Epithelial cell of prostate (primary cell): ENCODE measurements around the gene ZBTB16.

Experiments
- DNase-seq: peaks from one replicate; pipeline ENCODE4 v3.0.0-alpha.2; 2011; ENCODE audit warnings: low read depth, low spot score
- H3K27ac ChIP-seq: fragments of 450-650 bp; 2 replicates; pipeline ENCODE4 v1.5.1; 2017; ENCODE audit warnings: mild to moderate bottlenecking

Gene ZBTB16

GRCh38 chr11:114174712-114175495, 115.4 kb downstream of the ZBTB16 start:
- no peak overlapping the region for H3K27ac ChIP-seq
- DNase-seq: no peak

DNA sequence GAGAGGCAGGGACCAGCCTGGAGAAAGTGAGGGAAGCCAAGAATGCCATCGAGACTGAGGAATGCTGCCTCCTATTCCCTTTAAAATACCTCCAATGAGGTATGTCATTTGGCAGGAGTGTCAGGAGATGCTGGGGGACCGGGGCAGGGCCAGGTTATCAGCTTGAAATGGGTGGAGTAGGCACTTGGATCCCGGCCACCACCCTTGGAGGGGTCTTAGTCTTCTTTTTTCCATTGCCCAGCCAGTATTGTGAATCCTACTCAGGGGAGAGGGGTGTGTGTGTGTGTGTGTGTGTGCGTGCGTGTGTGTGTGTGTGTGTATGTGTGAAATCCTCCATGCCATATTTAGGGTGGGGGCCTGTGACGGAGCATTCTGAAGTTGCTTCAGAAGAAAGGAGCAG, 116.2 kb downstream of the ZBTB16 start:
- no peak overlapping the region for H3K27ac ChIP-seq
- no peak for DNase-seq

DNA sequence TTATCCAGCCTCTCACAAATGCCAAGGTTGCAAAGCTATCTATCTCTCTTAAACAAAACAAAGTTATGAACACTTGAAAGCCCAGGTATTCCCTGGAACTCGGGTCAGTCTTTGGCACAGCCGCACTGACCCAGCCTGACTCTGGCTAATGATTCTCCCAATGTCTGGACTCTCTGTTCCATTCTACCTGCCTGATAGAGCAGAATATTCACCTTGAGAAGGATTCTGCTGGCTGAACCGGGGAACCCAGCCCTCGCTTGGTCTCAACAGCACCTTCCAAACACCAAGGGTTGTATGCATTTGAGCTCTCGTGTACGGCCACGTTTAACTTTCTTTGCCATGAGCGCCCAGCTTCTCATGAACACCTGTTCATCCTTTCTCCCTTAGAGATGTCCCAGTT, 116.8 kb downstream of the ZBTB16 start:
- no peak for DNase-seq
- H3K27ac ChIP-seq: no peak overlapping the region

GRCh38 chr11:114178656-114179055, 119.1 kb downstream of the ZBTB16 start:
- no peak overlapping the region for H3K27ac ChIP-seq

DNA sequence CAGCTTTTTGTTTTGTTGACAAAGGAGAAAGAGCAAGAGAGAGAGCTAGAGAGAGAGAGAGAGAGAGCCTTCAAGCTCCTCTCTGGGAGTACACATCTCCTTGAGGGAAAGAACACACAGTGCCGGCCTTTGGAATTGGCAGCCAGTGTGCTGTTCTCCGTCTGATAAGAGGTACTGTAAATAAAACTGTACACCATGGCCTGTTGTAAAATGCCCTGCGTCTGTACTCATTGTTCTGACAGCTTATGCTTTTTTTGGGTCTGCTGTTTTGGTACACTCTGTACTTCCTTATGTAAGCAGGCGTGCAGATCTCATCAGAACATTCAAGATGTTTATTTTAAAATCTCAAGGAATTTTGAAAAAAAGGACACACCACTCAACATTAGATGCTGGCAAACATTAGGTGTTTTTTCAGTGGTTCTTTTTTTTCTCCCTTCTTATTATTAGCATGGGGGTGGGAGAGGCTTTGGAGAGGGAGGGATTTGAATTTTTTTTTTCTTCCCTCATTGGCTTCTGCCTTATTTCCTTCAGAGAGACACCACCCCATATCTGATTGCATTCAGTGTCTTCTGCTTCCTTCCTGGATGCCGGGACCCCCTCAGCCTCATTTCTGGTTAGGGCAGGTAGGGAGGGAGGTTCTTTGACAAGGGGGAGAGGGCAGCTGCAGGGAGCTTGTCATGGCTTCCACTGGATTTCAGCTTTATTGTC, 119.9 kb downstream of the ZBTB16 start:
- DNase-seq: no peak
- H3K27ac ChIP-seq: no peak overlapping the region

More at GRCh38 chr11:114178656-114179055, 119.1 kb downstream of the ZBTB16 start:
- DNase-seq: no peak

GRCh38 chr11:114180301-114181055, 121.0 kb downstream of the ZBTB16 start:
- no peak for DNase-seq

DNA sequence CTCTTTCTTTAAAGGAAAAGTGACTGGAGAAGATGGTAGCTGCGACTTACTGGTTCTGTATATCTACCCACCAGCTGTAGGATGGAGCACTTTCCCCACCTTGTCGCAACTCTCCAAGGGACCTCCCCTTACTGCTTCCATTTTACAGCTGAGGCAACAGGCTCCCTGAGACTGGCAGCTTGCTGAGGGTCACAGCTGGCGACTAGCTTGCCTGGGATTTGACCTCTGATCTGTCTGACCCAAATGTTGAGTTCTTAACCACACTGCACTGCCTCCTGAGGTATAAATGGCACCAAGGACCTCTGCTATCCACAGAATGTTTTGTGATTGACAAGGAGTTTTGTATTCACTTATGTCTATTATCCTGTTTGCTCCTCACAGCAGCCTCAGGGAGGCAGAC, 121.7 kb downstream of the ZBTB16 start:
- H3K27ac ChIP-seq: no peak overlapping the region
- DNase-seq: no peak

More at GRCh38 chr11:114180301-114181055, 121.0 kb downstream of the ZBTB16 start:
- no peak overlapping the region for H3K27ac ChIP-seq

DNA sequence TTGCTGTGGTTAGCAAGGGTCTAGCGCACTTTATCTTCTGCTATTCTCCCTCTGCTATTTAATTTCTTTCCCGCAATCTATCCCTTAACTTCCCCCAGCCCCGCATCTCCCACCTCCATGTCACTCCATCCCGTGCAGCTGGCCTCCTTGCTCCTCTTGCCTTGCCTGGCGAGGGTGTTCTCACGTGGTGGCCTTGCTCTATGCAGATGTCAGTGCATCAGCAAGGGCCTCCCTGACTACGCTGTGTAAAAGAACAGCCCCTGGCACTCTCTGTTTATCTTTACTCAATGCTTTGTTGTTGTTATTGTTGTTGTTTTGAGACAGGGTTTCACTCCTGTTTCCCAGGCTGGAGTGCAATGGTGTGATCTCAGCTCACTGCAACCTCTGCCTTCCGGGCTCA, 122.2 kb downstream of the ZBTB16 start:
- no peak overlapping the region for H3K27ac ChIP-seq
- no peak for DNase-seq

GRCh38 chr11:114182471-114183043, 123.0 kb downstream of the ZBTB16 start:
- no peak overlapping the region for H3K27ac ChIP-seq
- no peak for DNase-seq

DNA sequence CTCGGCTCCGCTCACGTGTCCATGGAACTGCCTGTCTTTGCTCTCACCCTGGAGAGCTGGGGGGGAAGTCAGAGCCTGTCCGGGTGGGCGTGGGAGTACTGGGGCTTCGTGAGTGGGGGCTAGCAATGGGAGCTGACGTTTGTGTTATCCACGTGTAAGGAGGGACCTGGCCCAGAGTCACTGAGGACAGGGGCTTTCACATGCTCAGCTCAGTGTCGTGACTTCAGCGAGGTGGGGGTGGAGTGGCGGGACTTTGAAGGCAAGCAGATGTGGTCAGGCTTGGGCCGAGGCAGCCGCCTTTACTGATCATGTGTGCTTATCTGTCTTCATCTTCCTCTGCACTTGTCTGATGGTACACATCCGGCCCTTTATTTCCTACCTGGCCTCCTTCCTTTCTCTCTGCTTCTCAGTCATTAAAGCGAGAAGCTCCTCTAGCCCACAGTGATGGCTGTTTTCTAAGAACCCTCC, 123.6 kb downstream of the ZBTB16 start:
- no peak overlapping the region for H3K27ac ChIP-seq
- DNase-seq: no peak

DNA sequence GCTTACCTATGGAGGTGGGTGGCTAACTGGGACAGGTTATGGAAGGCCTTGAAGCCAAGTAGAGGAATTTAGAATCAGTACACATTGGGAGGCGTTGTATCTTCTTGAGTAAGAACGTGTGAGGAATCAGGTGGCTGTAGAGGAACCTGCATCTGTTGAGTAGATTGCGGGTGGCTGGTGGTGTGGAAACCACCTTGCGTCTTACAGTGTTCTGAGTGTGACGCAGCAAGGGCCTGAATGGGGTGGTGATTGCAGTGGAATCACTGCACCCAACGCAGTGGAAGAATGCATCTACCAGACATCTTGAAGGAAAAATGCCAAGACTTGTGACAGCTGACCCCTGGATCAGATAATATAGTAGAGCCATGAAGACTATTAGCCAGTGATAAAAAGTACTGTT, 125.9 kb downstream of the ZBTB16 start:
- no peak overlapping the region for H3K27ac ChIP-seq
- DNase-seq: no peak

DNA sequence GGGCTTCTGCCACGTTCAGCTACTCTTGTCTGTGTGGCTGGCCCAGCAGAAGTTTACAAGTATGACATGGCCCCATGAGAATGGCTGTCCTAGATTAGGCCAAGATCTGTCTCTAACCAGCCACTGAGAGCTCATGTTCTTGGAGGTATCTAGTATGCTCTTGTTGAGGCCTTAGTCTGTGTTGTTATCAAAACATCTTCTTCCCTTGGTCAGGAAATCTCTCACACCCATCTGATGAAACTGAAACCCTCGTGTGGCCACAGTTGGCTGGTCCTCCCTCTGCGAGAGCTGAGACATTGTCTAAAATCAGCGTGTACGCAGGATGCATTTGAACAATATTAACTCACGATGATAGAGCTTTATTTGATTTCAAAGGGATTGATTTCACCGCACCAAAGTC, 127.7 kb downstream of the ZBTB16 start:
- no peak overlapping the region for H3K27ac ChIP-seq
- no peak for DNase-seq

GRCh38 chr11:114188851-114189570, 129.5 kb downstream of the ZBTB16 start:
- no peak overlapping the region for H3K27ac ChIP-seq
- DNase-seq: no peak

- H3K27ac ChIP-seq: no peak overlapping the region
- no peak for DNase-seq
Observed at GRCh38 chr11:114190630-114191029, 131.1 kb downstream of the ZBTB16 start.

DNA sequence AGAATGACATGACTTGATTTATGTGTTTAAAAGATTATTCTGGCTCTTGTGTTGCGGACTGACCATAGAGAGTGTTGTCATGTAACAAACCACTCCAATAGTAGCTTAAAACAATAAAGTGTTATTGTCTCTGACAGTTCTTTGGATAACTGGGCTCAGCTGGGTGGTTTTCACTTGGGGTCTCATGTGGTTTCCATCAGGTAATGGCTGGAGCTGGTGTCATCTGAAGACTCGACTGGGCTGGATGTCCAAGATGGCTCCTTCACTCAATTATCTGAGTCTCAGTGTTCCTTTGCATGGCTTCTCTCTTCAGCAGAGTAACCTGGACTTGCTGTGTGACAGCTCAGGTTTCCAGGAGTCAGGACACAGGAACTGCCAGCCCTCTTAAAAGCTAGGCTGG, 132.4 kb downstream of the ZBTB16 start:
- H3K27ac ChIP-seq: no peak overlapping the region
- no peak for DNase-seq

- H3K27ac ChIP-seq: no peak overlapping the region
- DNase-seq: no peak
Observed at GRCh38 chr11:114192841-114193389, 133.4 kb downstream of the ZBTB16 start.

DNA sequence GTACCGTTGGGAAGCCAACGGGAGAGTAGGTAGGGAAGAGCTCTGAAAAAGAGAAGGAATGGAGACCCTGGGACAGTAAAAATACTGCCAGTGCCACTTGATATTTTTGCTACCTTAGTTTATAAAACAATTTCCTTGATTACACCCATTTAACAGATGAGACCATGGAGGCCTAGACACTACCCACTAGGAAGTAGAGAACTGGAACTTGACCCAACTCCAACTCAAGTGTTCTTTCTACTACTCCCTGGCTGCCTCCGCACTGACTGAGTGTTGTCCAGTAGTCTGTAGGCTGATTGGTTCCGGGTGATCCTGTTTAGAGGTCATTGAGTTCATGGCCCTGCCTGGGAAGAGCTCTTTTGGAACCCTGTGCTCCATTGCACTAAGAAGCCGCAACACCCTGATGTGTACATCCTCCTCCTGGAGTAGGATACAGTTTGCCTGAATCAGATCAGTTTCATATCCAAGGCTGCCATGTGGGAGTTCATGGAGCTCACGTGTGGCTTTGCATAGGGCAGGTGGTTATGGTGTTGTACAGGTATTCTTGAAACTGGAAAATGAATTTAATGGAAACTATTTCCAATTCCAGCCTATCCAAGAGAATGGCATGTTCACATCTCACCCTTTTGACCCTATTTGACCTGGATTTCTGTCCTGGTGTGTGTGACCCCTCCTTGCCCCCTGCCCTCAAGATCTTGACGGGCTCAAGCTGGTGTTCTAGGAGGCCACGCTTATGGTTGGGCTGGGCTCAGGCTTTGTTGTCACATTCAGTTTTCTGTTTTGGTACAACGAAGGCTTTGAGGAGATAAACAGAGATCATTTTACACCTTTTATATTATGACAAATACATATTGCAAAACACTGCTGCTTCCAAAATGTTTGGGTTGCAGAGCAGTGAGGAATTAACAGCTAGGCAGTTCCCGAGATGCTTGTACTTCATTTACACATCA, 134.5 kb downstream of the ZBTB16 start:
- no peak for DNase-seq
- no peak overlapping the region for H3K27ac ChIP-seq

- no peak overlapping the region for H3K27ac ChIP-seq
- no peak for DNase-seq
Observed at GRCh38 chr11:114194702-114195101, 135.2 kb downstream of the ZBTB16 start.

DNA sequence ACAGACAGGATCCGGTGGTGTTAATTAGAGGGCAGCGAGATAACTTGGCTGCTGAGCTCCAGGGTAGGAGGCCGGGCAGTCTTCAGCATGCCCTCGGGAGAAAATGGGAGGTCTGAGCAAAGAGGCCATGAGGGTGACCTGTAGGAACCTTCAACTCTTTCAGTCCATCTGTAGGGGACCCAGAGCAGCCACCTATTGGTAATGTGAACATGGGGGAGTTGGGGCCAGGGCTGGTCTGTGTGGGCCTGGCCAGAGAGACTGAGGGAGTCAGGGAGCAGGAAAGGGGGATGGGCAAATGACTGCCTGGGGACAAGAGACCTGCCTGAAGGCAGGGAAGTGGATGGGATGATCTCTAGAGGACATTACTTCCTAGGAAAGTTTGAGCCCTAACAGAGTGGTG, 135.6 kb downstream of the ZBTB16 start:
- no peak overlapping the region for H3K27ac ChIP-seq
- DNase-seq: no peak
